Mesothelial cell of epicardium (in vitro differentiated cells): ENCODE data around the gene DCAKD. TPM values are rescaled to one million over a fixed set of nuclear protein-coding genes. Genes with fewer than 3 reads are reported as not detected.

Source experiments
- DNase-seq, 2 experiments: peaks; one replicate each; pipeline ENCODE4 v3.0.0; 2021; ENCODE audit warnings: low spot score in 2 of 2; ENCODE audit not compliant: unreplicated experiment in 2 of 2
- H3K27ac Mint-ChIP-seq: 2 replicates; pipeline ENCODE4 v1.8.0; 2021; ENCODE audit warnings: mixed read lengths
- H3K27me3 Mint-ChIP-seq: 2 replicates; pipeline ENCODE4 v1.8.0; 2021; ENCODE audit warnings: low read depth, mixed read lengths
- H3K36me3 Mint-ChIP-seq: 2 replicates; pipeline ENCODE4 v1.8.0; 2021; ENCODE audit warnings: mixed read lengths
- H3K4me1 Mint-ChIP-seq: 2 replicates; pipeline ENCODE4 v1.8.0; 2021; ENCODE audit warnings: mixed read lengths
- H3K4me3 Mint-ChIP-seq: 2 replicates; pipeline ENCODE4 v1.8.0; 2021; ENCODE audit warnings: mild to moderate bottlenecking, moderate library complexity, mixed read lengths
- H3K9me3 Mint-ChIP-seq: 2 replicates; pipeline ENCODE4 v1.8.0; 2021; ENCODE audit warnings: mixed read lengths
- total RNA-seq: library from RNA; stranded (reverse); gene quantifications from 3 replicates; pipeline ENCODE4 v1.2.1, GENCODE V29; 2021
- TF ChIP-seq, protein P1 (sequence below): fragments of 200-600 bp; sonication (generic); IDR thresholded peaks from one replicate; pipeline ENCODE4 v1.5.0; 2021; ENCODE audit warnings: antibody characterized with exemption; ENCODE audit not compliant: unreplicated experiment

Gene DCAKD
- total RNA-seq, 1 donor from 2014 or later = 83.2 TPM

DNA sequence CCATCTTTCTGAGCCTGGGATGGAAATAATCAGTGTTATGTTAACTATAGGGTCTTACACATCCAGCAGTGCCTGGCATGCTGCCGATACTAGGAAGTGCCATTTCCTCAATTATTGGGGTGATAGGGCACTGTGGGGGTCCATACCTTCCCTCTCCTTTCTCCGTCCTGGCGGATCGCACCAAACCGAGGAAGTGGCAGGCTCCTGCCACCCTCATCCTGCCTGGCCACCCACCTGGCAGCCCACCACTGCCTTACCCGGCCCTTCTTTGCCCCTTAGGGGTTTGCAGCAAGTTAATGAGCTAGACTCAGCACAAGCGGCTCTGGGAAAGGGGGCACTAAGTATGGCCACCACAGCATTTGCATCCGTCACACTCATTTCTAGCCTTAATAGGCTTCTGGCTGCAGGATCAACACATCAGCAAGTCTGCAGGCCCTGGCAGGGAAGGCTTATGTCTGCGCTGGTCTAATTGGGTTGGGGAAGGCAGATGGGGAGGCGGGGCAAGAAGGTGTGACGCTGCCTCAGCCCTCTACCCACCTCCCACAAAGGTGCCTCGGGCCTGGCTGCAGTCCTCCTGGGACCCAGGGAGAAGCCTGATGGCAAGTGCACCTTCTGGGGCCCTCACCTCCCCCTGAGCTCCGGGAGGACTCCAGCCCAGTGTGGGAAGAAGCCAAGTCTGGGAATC is 28.6 kb downstream of the DCAKD start:
- no peak overlapping the region for H3K4me3 Mint-ChIP-seq
- no peak for DNase-seq
- peaks cover 10% of the 10 kb centered on the region for H3K36me3 Mint-ChIP-seq
- H3K27ac Mint-ChIP-seq = no peak overlapping the region
- peaks cover 31% of the 10 kb centered on the region for H3K4me1 Mint-ChIP-seq
- H3K27me3 Mint-ChIP-seq = peaks cover 22% of the 10 kb centered on the region
- H3K9me3 Mint-ChIP-seq = no peaks in the 10 kb centered on the region
- TF ChIP-seq, protein P1, sequence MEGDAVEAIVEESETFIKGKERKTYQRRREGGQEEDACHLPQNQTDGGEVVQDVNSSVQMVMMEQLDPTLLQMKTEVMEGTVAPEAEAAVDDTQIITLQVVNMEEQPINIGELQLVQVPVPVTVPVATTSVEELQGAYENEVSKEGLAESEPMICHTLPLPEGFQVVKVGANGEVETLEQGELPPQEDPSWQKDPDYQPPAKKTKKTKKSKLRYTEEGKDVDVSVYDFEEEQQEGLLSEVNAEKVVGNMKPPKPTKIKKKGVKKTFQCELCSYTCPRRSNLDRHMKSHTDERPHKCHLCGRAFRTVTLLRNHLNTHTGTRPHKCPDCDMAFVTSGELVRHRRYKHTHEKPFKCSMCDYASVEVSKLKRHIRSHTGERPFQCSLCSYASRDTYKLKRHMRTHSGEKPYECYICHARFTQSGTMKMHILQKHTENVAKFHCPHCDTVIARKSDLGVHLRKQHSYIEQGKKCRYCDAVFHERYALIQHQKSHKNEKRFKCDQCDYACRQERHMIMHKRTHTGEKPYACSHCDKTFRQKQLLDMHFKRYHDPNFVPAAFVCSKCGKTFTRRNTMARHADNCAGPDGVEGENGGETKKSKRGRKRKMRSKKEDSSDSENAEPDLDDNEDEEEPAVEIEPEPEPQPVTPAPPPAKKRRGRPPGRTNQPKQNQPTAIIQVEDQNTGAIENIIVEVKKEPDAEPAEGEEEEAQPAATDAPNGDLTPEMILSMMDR = no peak

GRCh38 chr17:45022288-45022648 is 29.2 kb downstream of the DCAKD start:
- DNase-seq = no peak
- Mint-ChIP-seq H3K9me3 (no peaks in the 10 kb centered on the region), H3K27ac (no peak overlapping the region), H3K27me3 (peaks cover 22% of the 10 kb centered on the region), H3K4me1 (peaks cover 31% of the 10 kb centered on the region), H3K4me3 (no peak overlapping the region), H3K36me3 (peaks cover 10% of the 10 kb centered on the region)
- TF ChIP-seq, protein P1 = peak; percentile 6

DNA sequence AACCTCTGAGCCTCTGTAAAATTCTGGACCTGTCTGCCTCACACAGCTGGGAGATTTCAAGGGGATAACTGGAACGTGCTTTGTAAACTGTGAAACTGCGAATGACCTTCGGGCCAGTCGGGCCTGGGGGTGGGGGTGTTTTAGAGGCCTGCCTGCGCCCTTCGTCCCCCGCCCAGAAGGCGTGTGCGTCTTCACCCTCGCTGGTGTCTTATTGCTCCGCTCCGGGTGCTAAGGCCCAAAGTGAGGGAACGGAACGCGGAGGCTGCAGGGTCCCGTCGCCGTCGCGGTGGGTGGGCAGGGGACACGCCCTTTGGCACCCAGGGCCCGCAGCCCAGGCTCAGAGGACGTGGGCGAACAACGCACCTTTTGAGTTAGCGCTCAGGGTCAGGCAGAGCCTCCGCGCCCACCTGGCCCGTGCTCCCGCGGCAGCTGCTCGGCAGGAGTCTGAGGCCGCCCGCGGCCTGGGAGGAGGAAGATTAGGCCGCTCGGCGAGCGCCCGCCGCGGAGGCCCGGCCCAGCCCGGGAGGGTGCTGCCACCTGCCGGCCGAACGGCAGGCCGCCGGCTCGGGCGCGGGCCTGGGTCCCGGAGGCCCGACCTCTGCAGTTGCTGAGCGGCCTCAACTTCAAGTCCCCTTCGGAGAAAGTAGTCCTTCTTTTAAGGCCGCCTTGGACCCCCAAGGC is 29.7 kb downstream of the DCAKD start:
- no peak overlapping the region for H3K27ac Mint-ChIP-seq
- DNase-seq = peak; percentile 73 to 86
- H3K36me3 Mint-ChIP-seq = peaks cover 8% of the 10 kb centered on the region
- H3K4me3 Mint-ChIP-seq = peak overlapping the region; percentile 52
- peaks cover 32% of the 10 kb centered on the region for H3K4me1 Mint-ChIP-seq
- TF ChIP-seq, protein P1 = peak; percentile 87
- peaks cover 22% of the 10 kb centered on the region for H3K27me3 Mint-ChIP-seq
- H3K9me3 Mint-ChIP-seq = no peaks in the 10 kb centered on the region

- no peaks in the 10 kb centered on the region for H3K9me3 Mint-ChIP-seq
- no peak overlapping the region for H3K27ac Mint-ChIP-seq
- peaks cover 5% of the 10 kb centered on the region for H3K36me3 Mint-ChIP-seq
- TF ChIP-seq, protein P1 = no peak
- peak overlapping the region; percentile 52 for H3K4me3 Mint-ChIP-seq
- H3K4me1 Mint-ChIP-seq = peaks cover 40% of the 10 kb centered on the region
- DNase-seq = no peak
- H3K27me3 Mint-ChIP-seq = peaks cover 22% of the 10 kb centered on the region
Measured at GRCh38 chr17:45020354-45021138, 30.9 kb downstream of the DCAKD start.

DNA sequence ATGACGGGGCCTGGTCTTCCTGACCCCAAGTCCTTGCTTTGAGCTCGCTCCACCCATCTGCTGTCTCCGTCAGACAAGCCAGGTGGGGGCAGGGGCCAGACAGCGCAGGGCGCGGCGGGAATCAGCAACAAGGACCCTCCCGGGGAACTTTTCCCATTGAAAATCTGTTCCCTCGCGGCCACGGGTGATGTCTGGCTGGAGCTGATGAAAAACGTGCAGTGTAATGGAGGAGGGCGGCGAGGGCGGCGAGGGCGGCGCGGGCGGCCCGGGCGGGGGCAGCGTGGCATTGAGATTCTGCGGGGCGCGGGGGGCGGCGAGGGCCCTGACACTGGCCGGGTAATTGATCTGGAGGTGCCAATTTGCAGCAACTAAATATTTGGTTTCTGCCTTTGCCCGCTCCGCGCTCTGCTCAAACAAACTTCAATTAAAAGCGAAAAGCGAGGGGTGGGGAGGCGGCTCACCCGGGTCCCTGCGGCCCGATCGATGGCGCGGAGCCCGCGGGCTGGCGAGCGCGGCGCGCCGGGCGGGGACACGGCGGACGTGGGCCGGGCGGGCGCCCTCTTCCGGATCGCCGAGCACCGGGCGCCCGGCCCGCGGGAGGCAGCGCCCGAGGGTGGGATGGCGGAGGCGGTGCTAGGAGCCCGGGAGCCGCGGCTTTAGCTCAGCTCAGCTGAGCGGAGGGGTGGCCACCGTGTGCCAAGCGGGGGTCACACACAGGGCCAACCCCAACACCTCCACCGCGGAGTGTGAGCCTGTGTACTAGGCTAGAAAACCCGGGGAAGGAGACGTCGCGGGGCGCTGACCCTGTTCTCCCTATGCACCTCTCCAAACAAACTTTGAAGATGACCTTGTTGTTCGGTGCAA is 32.4 kb downstream of the DCAKD start:
- H3K36me3 Mint-ChIP-seq = peaks cover 3% of the 10 kb centered on the region
- DNase-seq = peak in 1 of 2 experiments; percentile 62
- peaks cover 22% of the 10 kb centered on the region for H3K27me3 Mint-ChIP-seq
- H3K4me1 Mint-ChIP-seq = peaks cover 40% of the 10 kb centered on the region
- peak overlapping the region; percentile 88 for H3K4me3 Mint-ChIP-seq
- no peaks in the 10 kb centered on the region for H3K9me3 Mint-ChIP-seq
- peak overlapping the region; percentile 86 for H3K27ac Mint-ChIP-seq
- TF ChIP-seq, protein P1 = no peak
